CD4-positive, alpha-beta memory T cell (primary cell): ENCODE data around the gene KAT5. TPM values are rescaled to one million over a fixed set of nuclear protein-coding genes. Genes with fewer than 3 reads are reported as not detected.
A peak's percentile ranks its signal among the peaks of the same experiment; 100 is the strongest.

Experiments
- CTCF ChIA-PET: fragments of 350-600 bp; sonication (Branson Sonifier 250); formaldehyde crosslinking; loops from one replicate; lab custom pipeline; 2021; ENCODE audit warnings: inconsistent platforms; ENCODE audit not compliant: partially characterized antibody; lab: Charles Lee
- POLR2A ChIA-PET: fragments of 350-600 bp; sonication (Branson Sonifier 250); formaldehyde crosslinking; loops from one replicate; lab custom pipeline; 2021; ENCODE audit not compliant: partially characterized antibody; lab: Charles Lee
- DNase-seq, 5 donors: peaks; one replicate each; pipeline versions ENCODE4 v3.0.0 to v3.0.0-alpha.2; 2020 to 2022; ENCODE audit warnings: mixed read lengths in 1 of 5
- H3K27ac ChIP-seq: one replicate; pipeline ENCODE4 v1.7.0; 2013; ENCODE audit warnings: low read depth, low read length
- H3K27me3 ChIP-seq: 2 replicates; pipeline ENCODE4 v1.7.0; 2013; ENCODE audit warnings: mild to moderate bottlenecking, low read length, moderate library complexity; ENCODE audit not compliant: insufficient read depth
- H3K36me3 ChIP-seq: 2 replicates; pipeline ENCODE4 v1.7.0; 2013; ENCODE audit warnings: mild to moderate bottlenecking, low read length, moderate library complexity; ENCODE audit not compliant: insufficient read depth
- H3K4me1 ChIP-seq: 2 replicates; pipeline ENCODE4 v1.7.0; 2013; ENCODE audit warnings: mild to moderate bottlenecking, low read length, moderate library complexity; ENCODE audit not compliant: insufficient read depth
- H3K4me3 ChIP-seq, 2 donors: one replicate each; pipeline ENCODE4 v1.7.0; 2013; ENCODE audit warnings: low read length in 2 of 2, mild to moderate bottlenecking in 1 of 2
- H3K9me3 ChIP-seq, 2 donors: one replicate each; pipeline ENCODE4 v1.7.0; 2013; ENCODE audit warnings: low read length in 2 of 2, control low read depth in 1 of 2; ENCODE audit not compliant: control insufficient read depth in 1 of 2
- H3K27ac Mint-ChIP-seq, 7 donors: one replicate each; pipeline ENCODE4 v1.8.0; 2020 to 2021; ENCODE audit warnings: mixed read lengths in 7 of 7, mild to moderate bottlenecking in 6 of 7, inconsistent platforms in 3 of 7, moderate library complexity in 3 of 7
- H3K27me3 Mint-ChIP-seq, 2 donors: one replicate each; pipeline ENCODE4 v1.8.0; 2020 to 2021; ENCODE audit warnings: mixed read lengths in 2 of 2
- H3K36me3 Mint-ChIP-seq, 2 donors: one replicate each; pipeline ENCODE4 v1.8.0; 2020 to 2021; ENCODE audit warnings: mixed read lengths in 2 of 2, inconsistent platforms in 1 of 2, mild to moderate bottlenecking in 1 of 2
- H3K4me1 Mint-ChIP-seq, 4 donors: one replicate each; pipeline ENCODE4 v1.8.0; 2020 to 2021; ENCODE audit warnings: mixed read lengths in 4 of 4, mild to moderate bottlenecking in 1 of 4
- H3K4me3 Mint-ChIP-seq, 8 donors: one replicate each; pipeline ENCODE4 v1.8.0; 2020 to 2021; ENCODE audit warnings: mixed read lengths in 8 of 8, mild to moderate bottlenecking in 7 of 8, moderate library complexity in 6 of 8, inconsistent platforms in 3 of 8
- H3K9me3 Mint-ChIP-seq, 8 donors: one replicate each; pipeline ENCODE4 v1.8.0; 2020 to 2021; ENCODE audit warnings: mixed read lengths in 8 of 8, mild to moderate bottlenecking in 5 of 8, inconsistent platforms in 3 of 8, moderate library complexity in 1 of 8
- intact Hi-C: fragments of 100-400 bp; cut with micrococcal nuclease; formaldehyde crosslinking; loops from one replicate; pipeline ENCODE4 v1.15.1; 2023
- polyA plus RNA-seq, 2 donors: library from polyadenylated mRNA; unstranded; fragments of 300-500 nt; fragmentation: Illumina TruSeq; gene quantifications; one replicate each; pipeline ENCODE4 v1.2.3, GENCODE V29; 2021
- total RNA-seq, 2 experiments: library from RNA; stranded (reverse); gene quantifications; one replicate each; pipeline ENCODE4 v1.2.3, GENCODE V29; 2021

KAT5 gene
- total and polyA plus RNA-seq, 4 experiments from 2014 or later, result 45.4 to 106 (median 77.5) TPM

DNA sequence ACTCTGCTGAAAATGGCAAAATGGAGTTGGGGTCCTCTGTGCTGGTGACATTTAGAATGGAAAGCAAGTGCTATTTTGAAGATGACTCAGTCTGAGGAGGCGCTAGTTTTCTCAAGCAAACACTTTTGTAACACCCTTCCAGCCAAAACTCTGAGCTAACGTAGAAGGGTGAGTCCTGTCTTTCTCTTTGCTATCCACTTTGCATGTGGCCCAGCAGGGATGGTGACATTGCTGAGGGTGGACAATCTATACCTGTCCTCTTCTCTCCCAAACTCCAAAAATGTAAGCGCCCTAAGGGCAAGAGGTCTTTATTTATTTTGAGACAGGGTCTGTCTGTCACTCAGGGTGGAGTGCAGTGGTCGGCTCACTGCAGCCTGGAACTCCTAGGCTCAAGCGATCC is 3.6 kb upstream of the KAT5 start:
- H3K4me1 Mint-ChIP-seq, result peaks cover 5 to 27% (median 11%) of the 10 kb centered on the region in 4 donors
- H3K4me3 Mint-ChIP-seq, result peak overlapping the region in 1 of 8 donors; percentile 7
- CTCF ChIA-PET, result interaction anchor here (1.5 kb wide), 1 partner anchor 83 kb away, joined by 6 read pairs; no protein-coding TSS in a partner anchor
- peaks cover 16% of the 10 kb centered on the region for H3K4me1 ChIP-seq
- peaks cover 0 to 11% of the 10 kb centered on the region in 2 donors for H3K36me3 Mint-ChIP-seq
- peak overlapping the region in 1 of 7 donors; percentile 50 for H3K27ac Mint-ChIP-seq
- H3K27me3 ChIP-seq, result no peaks in the 10 kb centered on the region
- POLR2A ChIA-PET, result no interaction called here
- H3K27me3 Mint-ChIP-seq, result peaks cover 0 to 2% of the 10 kb centered on the region in 2 donors
- H3K9me3 ChIP-seq, result no peaks in the 10 kb centered on the region
- H3K27ac ChIP-seq, result no peak overlapping the region
- peaks cover 5% of the 10 kb centered on the region for H3K36me3 ChIP-seq
- peaks cover 0 to 2% (median 0%) of the 10 kb centered on the region in 8 donors for H3K9me3 Mint-ChIP-seq
- no peak for DNase-seq
- intact Hi-C loops, result no loop called here
- no peak overlapping the region for H3K4me3 ChIP-seq

DNA sequence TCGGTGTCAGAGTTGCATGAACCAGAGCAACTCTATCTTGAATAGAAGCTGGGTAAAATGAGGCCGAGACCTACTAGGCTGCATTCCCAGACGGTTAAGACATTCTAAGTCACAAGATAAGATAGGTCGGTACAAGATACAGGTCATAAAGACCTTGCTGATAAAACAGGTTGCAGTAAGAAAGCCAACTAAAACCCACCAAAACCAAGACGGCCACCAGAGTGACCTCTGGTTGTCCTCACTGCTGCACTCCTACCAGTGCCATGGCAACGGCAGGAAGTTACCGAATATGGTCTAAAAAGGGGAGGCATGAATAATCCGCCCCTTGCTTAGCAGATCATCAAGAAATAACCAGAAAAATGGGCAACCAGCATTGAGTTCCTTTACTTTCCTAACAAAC is 2.4 kb upstream of the KAT5 start:
- Histone ChIP-seq H3K27ac (no peak overlapping the region), H3K9me3 (no peaks in the 10 kb centered on the region), H3K27me3 (no peaks in the 10 kb centered on the region), H3K4me1 (peaks cover 19% of the 10 kb centered on the region), H3K4me3 (no peak overlapping the region), H3K36me3 (peaks cover 17% of the 10 kb centered on the region)
- Mint-ChIP-seq H3K27me3 (no peaks in the 10 kb centered on the region), H3K36me3 (peaks cover 5 to 19% of the 10 kb centered on the region in 2 donors), H3K4me1 (peaks cover 7 to 36% (median 16%) of the 10 kb centered on the region in 4 donors), H3K27ac (peak overlapping the region in 2 of 7 donors; percentile 52), H3K4me3 (peak overlapping the region in 2 of 8 donors; percentile 25 to 33), H3K9me3 (peaks cover 0 to 2% (median 0%) of the 10 kb centered on the region in 8 donors)
- no peak for DNase-seq
- intact Hi-C loops, result loop anchor here (2.0 to 5.0 kb wide), 2 partner anchors 47 to 92 kb away; partner anchors contain the start of genes PCNX3 and RELA
- POLR2A ChIA-PET, result interaction anchor here (0.8 kb wide), 1 partner anchor 57 kb away, joined by 4 read pairs; no protein-coding TSS in a partner anchor
- CTCF ChIA-PET, result interaction anchor here (1.2 to 1.5 kb wide), 2 partner anchors 84 to 312 kb away, joined by 3 to 6 read pairs; no protein-coding TSS in a partner anchor

GRCh38 chr11:65710421-65710820 is 1.6 kb upstream of the KAT5 start:
- H3K27ac Mint-ChIP-seq, result peak overlapping the region in 1 of 7 donors; percentile 21

DNA sequence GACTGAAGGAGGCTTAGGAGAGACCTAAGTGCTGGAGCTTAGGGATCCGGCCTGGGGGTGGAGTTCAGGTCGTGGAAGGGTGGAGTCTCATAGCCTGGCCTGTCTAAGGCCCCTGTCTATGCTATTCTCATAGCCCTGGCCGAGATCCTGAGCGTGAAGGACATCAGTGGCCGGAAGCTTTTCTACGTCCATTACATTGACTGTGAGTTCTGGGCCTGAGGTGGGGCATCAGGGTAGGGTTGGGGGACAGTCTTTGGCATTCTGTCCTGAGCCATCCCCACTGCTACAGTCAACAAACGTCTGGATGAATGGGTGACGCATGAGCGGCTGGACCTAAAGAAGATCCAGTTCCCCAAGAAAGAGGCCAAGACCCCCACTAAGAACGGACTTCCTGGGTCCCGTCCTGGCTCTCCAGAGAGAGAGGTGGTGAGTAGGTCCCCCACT is 603 bp downstream of the KAT5 start:
- ChIA-PET POLR2A (interaction anchor here (0.9 to 3.1 kb wide), 23 partner anchors 8 to 632 kb away, joined by 3 to 36 read pairs (median 8); partner anchors contain the start of genes AP5B1, BANF1, C11orf68 and CCDC85B), CTCF (interaction anchor here (1.3 to 3.2 kb wide), 15 partner anchors 9 to 383 kb away, joined by 3 to 53 read pairs (median 10); partner anchors contain the start of genes AP5B1, BANF1, CCDC85B and CFL1)
- Mint-ChIP-seq H3K9me3 (peaks cover 0 to 2% (median 0%) of the 10 kb centered on the region in 8 donors), H3K27ac (peak overlapping the region; percentile 99 to 100 (median 99)), H3K4me1 (peaks cover 9 to 42% (median 27%) of the 10 kb centered on the region in 4 donors), H3K27me3 (no peaks in the 10 kb centered on the region), H3K4me3 (peak overlapping the region; percentile 93 to 99 (median 96)), H3K36me3 (peaks cover 20 to 47% of the 10 kb centered on the region in 2 donors)
- Histone ChIP-seq H3K27ac (peak overlapping the region; percentile 98), H3K4me1 (peaks cover 19% of the 10 kb centered on the region), H3K36me3 (peaks cover 44% of the 10 kb centered on the region), H3K27me3 (no peaks in the 10 kb centered on the region), H3K4me3 (peak overlapping the region; percentile 63 to 98), H3K9me3 (no peaks in the 10 kb centered on the region)
- intact Hi-C loops, result loop anchor here (1.0 to 5.0 kb wide), 7 partner anchors 8 to 277 kb away; partner anchors contain the start of genes AP5B1, C11orf68, CFL1 and DRAP1
- DNase-seq, result no peak

More at GRCh38 chr11:65710421-65710820, 1.6 kb upstream of the KAT5 start:
- ChIA-PET POLR2A (interaction anchor here (1.5 to 2.4 kb wide), 3 partner anchors 10 to 170 kb away, joined by 5 to 36 read pairs (median 20); partner anchors contain the start of genes RELA and RNASEH2C), CTCF (interaction anchor here (1.2 to 3.2 kb wide), 13 partner anchors 8 to 335 kb away, joined by 3 to 53 read pairs (median 10); partner anchors contain the start of genes AP5B1, CCDC85B, FIBP and RNASEH2C)
- peaks cover 8 to 42% (median 20%) of the 10 kb centered on the region in 4 donors for H3K4me1 Mint-ChIP-seq
- H3K36me3 Mint-ChIP-seq, result peaks cover 11 to 27% of the 10 kb centered on the region in 2 donors
- peaks cover 19% of the 10 kb centered on the region for H3K4me1 ChIP-seq
- no peak overlapping the region for H3K4me3 ChIP-seq
- DNase-seq, result no peak
- intact Hi-C loops, result loop anchor here (2.0 to 5.0 kb wide), 2 partner anchors 48 to 93 kb away; partner anchors contain the start of genes PCNX3 and RELA
- no peaks in the 10 kb centered on the region for H3K27me3 Mint-ChIP-seq
- peaks cover 0 to 2% (median 0%) of the 10 kb centered on the region in 8 donors for H3K9me3 Mint-ChIP-seq
- peaks cover 23% of the 10 kb centered on the region for H3K36me3 ChIP-seq
- H3K27me3 ChIP-seq, result no peaks in the 10 kb centered on the region
- no peaks in the 10 kb centered on the region for H3K9me3 ChIP-seq
- H3K4me3 Mint-ChIP-seq, result no peak overlapping the region
- no peak overlapping the region for H3K27ac ChIP-seq

GRCh38 chr11:65713212-65713969 is 1.3 kb downstream of the KAT5 start:
- ChIA-PET CTCF (interaction anchor here (1.1 to 3.2 kb wide), 10 partner anchors 56 to 309 kb away, joined by 3 to 53 read pairs (median 7); partner anchors contain the start of genes AP5B1 and FIBP), POLR2A (interaction anchor here (0.6 to 3.1 kb wide), 12 partner anchors 10 to 176 kb away, joined by 3 to 32 read pairs (median 10); partner anchors contain the start of genes AP5B1, CCDC85B, CFL1 and FIBP)
- peaks cover 12 to 47% (median 32%) of the 10 kb centered on the region in 4 donors for H3K4me1 Mint-ChIP-seq
- Histone ChIP-seq H3K27ac (peak overlapping the region; percentile 98), H3K9me3 (no peaks in the 10 kb centered on the region), H3K36me3 (peaks cover 51% of the 10 kb centered on the region), H3K4me3 (no peak overlapping the region), H3K27me3 (no peaks in the 10 kb centered on the region), H3K4me1 (peaks cover 25% of the 10 kb centered on the region)
- no peaks in the 10 kb centered on the region for H3K27me3 Mint-ChIP-seq
- peaks cover 0 to 2% (median 0%) of the 10 kb centered on the region in 8 donors for H3K9me3 Mint-ChIP-seq
- intact Hi-C loops, result loop anchor here (2.0 to 5.0 kb wide), 2 partner anchors 67 to 96 kb away; partner anchors contain the start of genes AP5B1 and PCNX3
- DNase-seq, result no peak
- peak overlapping the region in 6 of 7 donors; percentile 77 to 99 (median 90) for H3K27ac Mint-ChIP-seq
- peaks cover 21 to 54% of the 10 kb centered on the region in 2 donors for H3K36me3 Mint-ChIP-seq
- peak overlapping the region in 7 of 8 donors; percentile 51 to 69 (median 61) for H3K4me3 Mint-ChIP-seq

DNA sequence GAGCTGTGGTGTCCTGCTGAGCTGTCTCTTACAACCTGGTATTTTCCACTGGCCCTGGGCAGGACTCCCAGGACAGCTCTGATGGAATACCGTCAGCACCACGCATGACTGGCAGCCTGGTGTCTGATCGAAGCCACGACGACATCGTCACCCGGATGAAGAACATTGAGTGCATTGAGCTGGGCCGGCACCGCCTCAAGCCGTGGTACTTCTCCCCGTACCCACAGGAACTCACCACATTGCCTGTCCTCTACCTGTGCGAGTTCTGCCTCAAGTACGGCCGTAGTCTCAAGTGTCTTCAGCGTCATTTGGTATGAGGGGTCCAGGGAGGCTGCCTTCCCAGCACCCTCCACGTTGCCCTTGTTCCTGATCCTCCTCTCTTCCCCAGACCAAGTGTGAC is 2.4 kb downstream of the KAT5 start:
- Mint-ChIP-seq H3K36me3 (peaks cover 21 to 64% of the 10 kb centered on the region in 2 donors), H3K4me3 (peak overlapping the region in 3 of 8 donors; percentile 18 to 59 (median 39)), H3K27ac (peak overlapping the region in 5 of 7 donors; percentile 7 to 74 (median 29)), H3K9me3 (peaks cover 0 to 2% (median 0%) of the 10 kb centered on the region in 8 donors), H3K27me3 (no peaks in the 10 kb centered on the region), H3K4me1 (peaks cover 22 to 58% (median 41%) of the 10 kb centered on the region in 4 donors)
- intact Hi-C loops, result loop anchor here (5.0 kb wide), 1 partner anchor 97 kb away; the partner anchor contains the start of gene PCNX3
- Histone ChIP-seq H3K4me1 (peaks cover 36% of the 10 kb centered on the region), H3K27me3 (no peaks in the 10 kb centered on the region), H3K27ac (no peak overlapping the region), H3K36me3 (peaks cover 61% of the 10 kb centered on the region), H3K9me3 (no peaks in the 10 kb centered on the region), H3K4me3 (no peak overlapping the region)
- CTCF ChIA-PET, result interaction anchor here (1.2 to 3.2 kb wide), 5 partner anchors 55 to 308 kb away, joined by 3 to 15 read pairs (median 6); no protein-coding TSS in a partner anchor
- POLR2A ChIA-PET, result interaction anchor here (0.9 to 1.1 kb wide), 2 partner anchors 66 to 93 kb away, joined by 3 read pairs; no protein-coding TSS in a partner anchor
- no peak for DNase-seq
